Measurements from ENCODE around the gene NUP160.

DNA sequence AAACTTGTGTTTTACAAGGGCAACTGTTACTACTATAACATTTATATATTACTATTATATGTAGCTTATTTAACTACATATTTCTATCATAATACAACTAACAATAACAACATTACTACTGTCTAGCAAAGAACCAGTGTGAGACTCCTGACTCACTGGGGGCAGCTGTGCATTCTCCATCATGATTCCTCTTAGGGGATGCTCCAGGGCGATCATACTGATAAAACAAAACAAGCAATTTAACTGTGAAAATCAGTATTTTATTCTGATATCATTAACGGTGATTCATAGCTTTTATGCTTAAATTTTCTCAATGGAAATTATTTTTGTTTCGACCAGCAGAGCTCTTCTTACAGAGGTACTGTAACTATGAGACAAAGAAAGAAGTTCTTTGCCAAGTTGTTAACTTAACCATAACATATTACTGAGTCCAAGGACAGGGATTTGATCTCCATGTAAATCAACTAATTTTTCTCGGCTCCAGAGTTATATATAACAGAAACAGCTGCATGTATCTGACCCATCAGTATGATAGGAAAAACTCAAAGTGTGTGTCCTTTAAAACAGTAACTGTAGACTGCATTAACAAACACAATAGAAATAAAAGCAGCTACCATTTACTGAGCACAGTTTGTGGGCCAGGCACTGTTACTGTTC, 56.2 kb downstream of the NUP160 start:
- TF ChIP-seq POLR2AphosphoS5 (IDR thresholded peaks at IDR 0.05; ENCODE audit: borderline replicate concordance, low read depth, low read length) (no peak), EZH2 (IDR thresholded peaks at IDR 0.05) (no peak), FOXP2 (optimal IDR thresholded peaks at IDR 0.05; ENCODE audit: control extremely low read depth, extremely low read length, insufficient read depth) (no peak)

All from SK-N-MC (cell line).